CD4-positive, alpha-beta T cell (primary cell): ENCODE data around the gene LMNTD2. TPM values are rescaled to one million over a fixed set of nuclear protein-coding genes. Genes with fewer than 3 reads are reported as not detected.
A peak's percentile ranks its signal among the peaks of the same experiment; 100 is the strongest.

Experiments
- ATAC-seq: fragments of 200-7000 bp; cut with Tn5 transposase; one replicate; pipeline ENCODE4 v1.10.0; 2022; ENCODE audit warnings: mild to moderate bottlenecking; ENCODE audit not compliant: poor library complexity
- CTCF ChIA-PET: fragments of 350-600 bp; sonication (Branson Sonifier 250); formaldehyde crosslinking; loops from one replicate; lab custom pipeline; 2021; ENCODE audit warnings: antibody characterized with exemption, inconsistent platforms; lab: Charles Lee
- POLR2A ChIA-PET: fragments of 350-600 bp; sonication (Branson Sonifier 250); formaldehyde crosslinking; loops from one replicate; lab custom pipeline; 2021; ENCODE audit warnings: antibody characterized with exemption, inconsistent platforms; lab: Charles Lee
- DNase-seq, 14 experiments: peaks; one replicate each; pipeline ENCODE4 v3.0.0-alpha.2; 2013 to 2020; ENCODE audit warnings: mixed read lengths in 2 of 14
- H3K27ac ChIP-seq, 2 donors: one replicate each; pipeline versions ENCODE4 v1.5.1 to v1.7.0; 2013; ENCODE audit warnings: low read length in 2 of 2, low read depth in 1 of 2, mild to moderate bottlenecking in 1 of 2
- H3K27me3 ChIP-seq, 2 experiments: 1 replicate in 1 of 2; 2 replicates in 1 of 2; pipeline versions ENCODE4 v1.6.1 to v1.7.0; 2013; ENCODE audit warnings: low read length in 2 of 2, control low read depth in 1 of 2, mild to moderate bottlenecking in 1 of 2, moderate library complexity in 1 of 2; ENCODE audit not compliant: insufficient read depth in 2 of 2, control insufficient read depth in 1 of 2
- H3K36me3 ChIP-seq: one replicate; pipeline ENCODE4 v1.6.1; 2013; ENCODE audit warnings: low read length, control low read depth; ENCODE audit not compliant: insufficient read depth
- H3K4me1 ChIP-seq: one replicate; pipeline ENCODE4 v1.6.1; 2013; ENCODE audit warnings: low read length, control low read depth; ENCODE audit not compliant: insufficient read depth
- H3K4me3 ChIP-seq: one replicate; pipeline ENCODE4 v1.5.1; 2013; ENCODE audit warnings: mild to moderate bottlenecking, low read length, moderate library complexity
- H3K9me3 ChIP-seq, 2 experiments: 1 replicate in 1 of 2; 2 replicates in 1 of 2; pipeline versions ENCODE4 v1.6.1 to v1.7.0; 2013; ENCODE audit warnings: low read length in 2 of 2, mild to moderate bottlenecking in 2 of 2, control low read depth in 1 of 2, moderate library complexity in 1 of 2; ENCODE audit not compliant: control insufficient read depth in 1 of 2, insufficient read depth in 1 of 2
- H3K27ac Mint-ChIP-seq: one replicate; pipeline ENCODE4 v1.8.0; 2020; ENCODE audit warnings: mixed read lengths
- H3K27me3 Mint-ChIP-seq: one replicate; pipeline ENCODE4 v1.8.0; 2021; ENCODE audit warnings: mixed read lengths
- H3K36me3 Mint-ChIP-seq: one replicate; pipeline ENCODE4 v1.8.0; 2021; ENCODE audit warnings: low read depth, mixed read lengths
- H3K4me1 Mint-ChIP-seq: one replicate; pipeline ENCODE4 v1.8.0; 2021; ENCODE audit warnings: low read depth, mixed read lengths
- H3K4me3 Mint-ChIP-seq: one replicate; pipeline ENCODE4 v1.8.0; 2020; ENCODE audit warnings: mild to moderate bottlenecking, mixed read lengths
- H3K9me3 Mint-ChIP-seq: one replicate; pipeline ENCODE4 v1.8.0; 2020; ENCODE audit warnings: mixed read lengths
- CTCF ChIP-seq: fragments of 200-600 bp; IDR thresholded peaks from one replicate; pipeline ENCODE4 v1.8.0; 2022; ENCODE audit warnings: antibody characterized with exemption, mild to moderate bottlenecking
- intact Hi-C, 2 experiments: fragments of 100-400 bp; cut with DNase I in 1 of 2; cut with micrococcal nuclease in 1 of 2; formaldehyde crosslinking; loops; one replicate each; pipeline versions ENCODE4 v1.15.1 to v1.9.0; 2023 to 2025; cut with DNase I, micrococcal nuclease
- total RNA-seq, 174 experiments: library from RNA in 2 of 174; stranded (reverse) in 2 of 174; gene quantifications; one replicate each; pipeline ENCODE4 v1.2.3 and lab custom pipeline; 2021 to 2026

LMNTD2 gene
- total RNA-seq, 2 experiments from 2014 or later, result 8.2 to 10.3 TPM

- Histone ChIP-seq H3K27ac (no peak overlapping the region), H3K27me3 (no peaks in the 10 kb centered on the region), H3K4me3 (no peak overlapping the region), H3K4me1 (peaks cover 45% of the 10 kb centered on the region), H3K9me3 (no peaks in the 10 kb centered on the region), H3K36me3 (no peaks in the 10 kb centered on the region)
- DNase-seq (peak in 1 of 14 experiments; percentile 46), ATAC-seq (no peak)
- no peaks in the 10 kb centered on the region for H3K27me3 Mint-ChIP-seq
- no peak overlapping the region for H3K27ac Mint-ChIP-seq
- intact Hi-C loops, result loop anchor here in 1 of 2 experiments (2.0 kb wide), 1 partner anchor 18 kb away; no protein-coding TSS in a partner anchor
- no peaks in the 10 kb centered on the region for H3K9me3 Mint-ChIP-seq
- H3K4me3 Mint-ChIP-seq, result peak overlapping the region; percentile 42
- H3K36me3 Mint-ChIP-seq, result peaks cover 5% of the 10 kb centered on the region
- peaks cover 12% of the 10 kb centered on the region for H3K4me1 Mint-ChIP-seq
- ChIA-PET CTCF (interaction anchor here (1.0 to 2.7 kb wide), 5 partner anchors 12 to 171 kb away, joined by 3 to 23 read pairs (median 4); partner anchors contain the start of genes IRF7 and PHRF1), POLR2A (interaction anchor here (1.2 to 3.9 kb wide), 9 partner anchors 8 to 169 kb away, joined by 3 to 27 read pairs (median 7); partner anchors contain the start of genes HRAS, IRF7, LRRC56 and PHRF1)
- no peak for TF ChIP-seq CTCF
Observed at GRCh38 chr11:556662-557256, 3.8 kb downstream of the LMNTD2 start.

- no peaks in the 10 kb centered on the region for H3K9me3 Mint-ChIP-seq
- peaks cover 7% of the 10 kb centered on the region for H3K4me1 Mint-ChIP-seq
- no peaks in the 10 kb centered on the region for H3K36me3 Mint-ChIP-seq
- Histone ChIP-seq H3K4me1 (peaks cover 40% of the 10 kb centered on the region), H3K36me3 (no peaks in the 10 kb centered on the region), H3K9me3 (no peaks in the 10 kb centered on the region), H3K27ac (no peak overlapping the region), H3K4me3 (peak overlapping the region; percentile 7), H3K27me3 (no peaks in the 10 kb centered on the region)
- POLR2A ChIA-PET, result interaction anchor here (0.7 to 3.9 kb wide), 13 partner anchors 9 to 349 kb away, joined by 3 to 27 read pairs (median 6); partner anchors contain the start of genes BET1L, HRAS, IRF7 and LRRC56
- H3K4me3 Mint-ChIP-seq, result peak overlapping the region; percentile 42
- intact Hi-C loops, result loop anchor here (1.0 to 2.0 kb wide), 7 partner anchors 17 to 209 kb away; no protein-coding TSS in a partner anchor
- DNase-seq, result peak in 4 of 14 experiments; percentile 28 to 68 (median 57)
- ATAC-seq, result no peak
- no peak overlapping the region for H3K27ac Mint-ChIP-seq
- CTCF ChIA-PET, result interaction anchor here (1.0 to 2.7 kb wide), 13 partner anchors 10 to 172 kb away, joined by 3 to 23 read pairs (median 5); partner anchors contain the start of genes HRAS, IRF7 and PHRF1
- no peaks in the 10 kb centered on the region for H3K27me3 Mint-ChIP-seq
- no peak for TF ChIP-seq CTCF
Observed at GRCh38 chr11:555780-556661, 4.5 kb downstream of the LMNTD2 start.

GRCh38 chr11:555227-555779 is 5.2 kb downstream of the LMNTD2 start:
- peak overlapping the region; percentile 25 for H3K4me3 Mint-ChIP-seq

More at GRCh38 chr11:555227-555779, 5.2 kb downstream of the LMNTD2 start:
- Mint-ChIP-seq H3K4me1 (peaks cover 7% of the 10 kb centered on the region), H3K27ac (no peak overlapping the region), H3K9me3 (no peaks in the 10 kb centered on the region), H3K27me3 (no peaks in the 10 kb centered on the region), H3K36me3 (no peaks in the 10 kb centered on the region)
- ChIA-PET CTCF (interaction anchor here (1.1 to 2.7 kb wide), 14 partner anchors 11 to 171 kb away, joined by 3 to 23 read pairs (median 6); partner anchors contain the start of genes HRAS, IRF7, PHRF1 and TMEM80), POLR2A (interaction anchor here (1.0 to 3.9 kb wide), 14 partner anchors 9 to 254 kb away, joined by 3 to 27 read pairs (median 6); partner anchors contain the start of genes DEAF1, HRAS, IRF7 and LRRC56)
- no peak for TF ChIP-seq CTCF
- DNase-seq (no peak), ATAC-seq (peak; percentile 26)
- Histone ChIP-seq H3K27me3 (no peaks in the 10 kb centered on the region), H3K27ac (no peak overlapping the region), H3K4me1 (peaks cover 37% of the 10 kb centered on the region), H3K9me3 (no peaks in the 10 kb centered on the region), H3K4me3 (peak overlapping the region; percentile 40), H3K36me3 (no peaks in the 10 kb centered on the region)
- intact Hi-C loops, result loop anchor here (1.0 to 2.0 kb wide), 6 partner anchors 73 to 210 kb away; no protein-coding TSS in a partner anchor
